ENCODE data around the gene ZBTB18.

GRCh38 chr1:244068567-244068966, 17.5 kb downstream of the ZBTB18 start:
- TF ChIP-seq CTCF (IDR thresholded peaks at IDR 0.05) (no peak), POLR2A (IDR thresholded peaks at IDR 0.05) (no peak)
